ENCODE measurements around the gene NEK10. TPM values are rescaled to one million over a fixed set of nuclear protein-coding genes. Genes with fewer than 3 reads are reported as not detected.

The NEK10 gene
- total RNA-seq, 3 donors from 2014 or later (not counting 1 experiment from before 2014, with no cell fraction given), result 0.68 to 1.6 (median 0.80) TPM

DNA sequence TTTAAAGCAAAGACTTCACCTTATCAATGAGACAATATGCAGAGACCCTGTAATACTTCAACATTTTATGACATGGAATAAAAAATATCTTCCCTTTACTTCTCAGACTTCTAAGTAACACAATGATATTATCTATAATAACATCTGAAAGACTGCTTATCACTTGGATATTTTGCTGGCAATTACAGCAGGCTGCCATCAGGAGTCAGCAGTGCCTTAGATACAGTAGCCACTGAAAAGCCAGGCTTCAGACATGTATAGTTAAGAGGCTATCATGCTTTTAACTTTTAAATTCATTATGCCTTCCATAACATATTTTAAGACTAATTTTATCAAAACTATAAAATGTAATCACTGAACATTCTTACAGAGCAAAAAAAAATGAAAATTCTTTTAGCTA, 227.5 kb downstream of the NEK10 start:
- peaks cover 0 to 4% of the 10 kb centered on the region in 2 donors for H3K9me3 Mint-ChIP-seq
- intact Hi-C loops (cut with micrococcal nuclease), result no loop called here
- no peaks in the 10 kb centered on the region for H3K4me1 Mint-ChIP-seq
- peaks cover 11% of the 10 kb centered on the region for H3K36me3 Mint-ChIP-seq
- no peak for DNase-seq
- Histone ChIP-seq H3K27ac (ENCODE audit: low read length) (no peak overlapping the region), H3K4me1 (ENCODE audit: control insufficient read depth, insufficient read depth, low read length) (no peaks in the 10 kb centered on the region), H3K27me3 (ENCODE audit: control insufficient read depth, insufficient read depth, low read length) (no peaks in the 10 kb centered on the region), H3K9me3 (ENCODE audit: control insufficient read depth, insufficient read depth, low read length) (no peaks in the 10 kb centered on the region), H3K36me3 (ENCODE audit: control insufficient read depth, insufficient read depth, low read length) (no peaks in the 10 kb centered on the region), H3K4me3 (ENCODE audit: low read length) (no peak overlapping the region)
- H3K27ac Mint-ChIP-seq, result no peak overlapping the region
- H3K27me3 Mint-ChIP-seq (ENCODE audit: low read depth in 2 of 2), result peaks cover 2 to 8% of the 10 kb centered on the region in 2 donors
- TF ChIP-seq, protein P1, sequence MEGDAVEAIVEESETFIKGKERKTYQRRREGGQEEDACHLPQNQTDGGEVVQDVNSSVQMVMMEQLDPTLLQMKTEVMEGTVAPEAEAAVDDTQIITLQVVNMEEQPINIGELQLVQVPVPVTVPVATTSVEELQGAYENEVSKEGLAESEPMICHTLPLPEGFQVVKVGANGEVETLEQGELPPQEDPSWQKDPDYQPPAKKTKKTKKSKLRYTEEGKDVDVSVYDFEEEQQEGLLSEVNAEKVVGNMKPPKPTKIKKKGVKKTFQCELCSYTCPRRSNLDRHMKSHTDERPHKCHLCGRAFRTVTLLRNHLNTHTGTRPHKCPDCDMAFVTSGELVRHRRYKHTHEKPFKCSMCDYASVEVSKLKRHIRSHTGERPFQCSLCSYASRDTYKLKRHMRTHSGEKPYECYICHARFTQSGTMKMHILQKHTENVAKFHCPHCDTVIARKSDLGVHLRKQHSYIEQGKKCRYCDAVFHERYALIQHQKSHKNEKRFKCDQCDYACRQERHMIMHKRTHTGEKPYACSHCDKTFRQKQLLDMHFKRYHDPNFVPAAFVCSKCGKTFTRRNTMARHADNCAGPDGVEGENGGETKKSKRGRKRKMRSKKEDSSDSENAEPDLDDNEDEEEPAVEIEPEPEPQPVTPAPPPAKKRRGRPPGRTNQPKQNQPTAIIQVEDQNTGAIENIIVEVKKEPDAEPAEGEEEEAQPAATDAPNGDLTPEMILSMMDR (IDR thresholded peaks at IDR 0.05), result no peak
- H3K4me3 Mint-ChIP-seq, result no peak overlapping the region
- no peak for ATAC-seq

DNA sequence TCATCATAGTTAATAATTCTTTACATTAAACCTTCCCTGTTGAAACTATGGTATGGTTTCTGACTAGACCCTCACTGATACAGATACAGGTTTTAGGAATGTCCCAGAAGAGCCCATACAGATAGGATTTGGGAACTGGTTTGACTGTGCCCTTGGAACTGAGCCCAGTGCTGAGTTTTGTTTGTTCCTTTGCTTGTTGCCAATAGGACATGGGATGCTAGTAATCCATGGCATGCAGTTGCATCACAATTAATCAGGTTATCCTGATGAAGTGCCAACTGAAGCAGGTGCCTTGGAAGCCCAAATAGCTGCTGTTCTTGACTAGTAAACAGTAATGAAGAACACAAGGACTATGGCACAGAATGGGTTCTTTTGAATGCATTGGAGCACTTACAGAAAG, 230.6 kb downstream of the NEK10 start:
- Histone ChIP-seq H3K36me3 (ENCODE audit: control insufficient read depth, insufficient read depth, low read length) (no peaks in the 10 kb centered on the region), H3K4me1 (ENCODE audit: control insufficient read depth, insufficient read depth, low read length) (no peaks in the 10 kb centered on the region), H3K27me3 (ENCODE audit: control insufficient read depth, insufficient read depth, low read length) (no peaks in the 10 kb centered on the region), H3K27ac (ENCODE audit: low read length) (no peak overlapping the region), H3K4me3 (ENCODE audit: low read length) (no peak overlapping the region), H3K9me3 (ENCODE audit: control insufficient read depth, insufficient read depth, low read length) (no peaks in the 10 kb centered on the region)
- Mint-ChIP-seq H3K27ac (no peak overlapping the region), H3K4me1 (no peaks in the 10 kb centered on the region), H3K27me3 (ENCODE audit: low read depth in 2 of 2) (no peaks in the 10 kb centered on the region), H3K9me3 (peaks cover 0 to 4% of the 10 kb centered on the region in 2 donors), H3K36me3 (peaks cover 7% of the 10 kb centered on the region), H3K4me3 (no peak overlapping the region)
- ATAC-seq (no peak), DNase-seq (no peak)
- TF ChIP-seq, protein P1 (IDR thresholded peaks at IDR 0.05), result no peak
- intact Hi-C loops (cut with micrococcal nuclease), result no loop called here

DNA sequence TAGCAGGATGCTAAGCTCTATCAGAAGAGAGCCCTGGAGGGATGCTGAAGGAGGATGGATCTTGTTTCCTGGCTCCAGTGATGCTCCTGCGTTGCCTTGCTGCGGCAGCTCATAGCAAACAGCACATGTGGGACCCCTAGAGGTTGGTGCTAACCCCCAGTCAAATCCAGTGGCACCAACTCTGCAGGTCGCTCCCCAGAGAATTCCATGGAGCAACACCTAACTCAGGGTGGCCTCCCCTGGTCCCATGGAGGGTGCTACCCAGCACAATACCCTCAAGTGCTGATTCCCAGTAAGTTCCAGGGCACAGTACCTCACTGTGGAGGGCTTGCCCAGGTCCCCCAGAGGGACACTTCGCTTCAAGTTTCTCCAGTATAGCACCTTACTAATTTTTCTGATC, 231.2 kb downstream of the NEK10 start:
- intact Hi-C loops (cut with micrococcal nuclease), result no loop called here
- no peaks in the 10 kb centered on the region for H3K4me1 ChIP-seq (ENCODE audit: control insufficient read depth, insufficient read depth, low read length)
- no peak overlapping the region for H3K4me3 Mint-ChIP-seq
- H3K36me3 ChIP-seq (ENCODE audit: control insufficient read depth, insufficient read depth, low read length), result no peaks in the 10 kb centered on the region
- no peaks in the 10 kb centered on the region for H3K27me3 ChIP-seq (ENCODE audit: control insufficient read depth, insufficient read depth, low read length)
- 77% methylated on average over 4 of the region's 4 CpGs for WGBS (ENCODE audit: insufficient coverage)
- H3K27me3 Mint-ChIP-seq (ENCODE audit: low read depth in 2 of 2), result no peaks in the 10 kb centered on the region
- H3K4me1 Mint-ChIP-seq, result no peaks in the 10 kb centered on the region
- no peak for ATAC-seq
- TF ChIP-seq, protein P1 (IDR thresholded peaks at IDR 0.05), result no peak
- H3K27ac ChIP-seq (ENCODE audit: low read length), result no peak overlapping the region
- H3K4me3 ChIP-seq (ENCODE audit: low read length), result no peak overlapping the region
- H3K9me3 ChIP-seq (ENCODE audit: control insufficient read depth, insufficient read depth, low read length), result no peaks in the 10 kb centered on the region
- peaks cover 0 to 4% of the 10 kb centered on the region in 2 donors for H3K9me3 Mint-ChIP-seq
- DNase-seq, result no peak
- H3K36me3 Mint-ChIP-seq, result peaks cover 7% of the 10 kb centered on the region
- H3K27ac Mint-ChIP-seq, result no peak overlapping the region

DNA sequence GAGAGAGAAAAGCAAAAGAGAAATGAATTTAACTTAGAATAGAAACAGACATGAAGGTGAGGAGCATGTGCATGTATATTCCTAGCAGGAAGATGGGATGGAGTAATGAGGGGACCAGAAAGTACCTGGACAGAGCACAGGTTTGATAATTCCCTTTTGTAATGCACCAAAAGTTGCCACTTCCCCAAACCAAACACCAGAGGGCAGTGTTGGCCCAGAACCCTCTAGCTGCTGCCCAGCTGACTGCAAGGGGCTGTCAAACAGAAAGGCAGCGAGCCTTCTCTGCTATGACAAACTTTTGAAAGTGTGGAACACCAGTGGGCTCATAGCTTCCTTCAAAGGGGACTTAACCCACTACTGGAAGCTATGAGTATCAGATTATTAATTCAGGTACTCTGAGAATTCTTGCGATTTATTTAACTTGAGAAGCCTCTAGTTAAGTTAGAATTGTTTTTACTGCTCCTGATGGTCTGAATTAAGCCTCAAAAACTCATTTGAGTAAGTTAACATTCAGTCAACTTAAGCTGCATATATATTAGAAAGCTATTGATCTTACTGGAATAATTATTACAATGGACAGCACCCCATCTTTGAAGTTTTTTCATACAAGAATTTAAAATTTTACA, 234.9 kb downstream of the NEK10 start:
- ATAC-seq (peak; percentile 77 to 87 (median 82)), DNase-seq (peak; percentile 32 to 77)
- TF ChIP-seq, protein P1 (IDR thresholded peaks at IDR 0.05), result peak; percentile 80
- Mint-ChIP-seq H3K27me3 (ENCODE audit: low read depth in 2 of 2) (no peaks in the 10 kb centered on the region), H3K36me3 (no peaks in the 10 kb centered on the region), H3K4me1 (no peaks in the 10 kb centered on the region), H3K9me3 (no peaks in the 10 kb centered on the region), H3K27ac (no peak overlapping the region), H3K4me3 (no peak overlapping the region)
- WGBS (ENCODE audit: insufficient coverage), result 8% methylated on average over 1 of the region's 2 CpGs
- intact Hi-C loops (cut with micrococcal nuclease), result loop anchor here (1.0 to 5.0 kb wide), 3 partner anchors 333 to 1198 kb away; no protein-coding TSS in a partner anchor
- no peaks in the 10 kb centered on the region for H3K4me1 ChIP-seq (ENCODE audit: control insufficient read depth, insufficient read depth, low read length)
- H3K9me3 ChIP-seq (ENCODE audit: control insufficient read depth, insufficient read depth, low read length), result no peaks in the 10 kb centered on the region
- H3K4me3 ChIP-seq (ENCODE audit: low read length), result no peak overlapping the region
- no peaks in the 10 kb centered on the region for H3K36me3 ChIP-seq (ENCODE audit: control insufficient read depth, insufficient read depth, low read length)
- no peaks in the 10 kb centered on the region for H3K27me3 ChIP-seq (ENCODE audit: control insufficient read depth, insufficient read depth, low read length)
- H3K27ac ChIP-seq (ENCODE audit: low read length), result no peak overlapping the region
